Activated T-helper 17 cell treated with anti-CD3 and anti-CD28 coated beads, Interleukin-2, amount 50 U/mL, for 72 hours (primary cell): Measurements from ENCODE around the gene TMEM69. TPM values are rescaled to one million over a fixed set of nuclear protein-coding genes. Genes with fewer than 3 reads are reported as not detected.
"Not testable (repeated sequence)": the region's sequence is repeated elsewhere in the genome, so short reads cannot be mapped to it uniquely, and the experiment has no call there.

Source experiments
- ATAC-seq: fragments of 150-1000 bp; cut with Tn5 transposase; replicated peaks from 2 replicates; pipeline ENCODE4 v1.10.0; 2021; ENCODE audit warnings: mild to moderate bottlenecking, moderate library complexity
- H3K27ac Mint-ChIP-seq: one replicate; pipeline ENCODE4 v1.8.0; 2022; ENCODE audit warnings: mixed read lengths
- H3K27me3 Mint-ChIP-seq: one replicate; pipeline ENCODE4 v1.8.0; 2022; ENCODE audit warnings: mixed read lengths
- H3K36me3 Mint-ChIP-seq: one replicate; pipeline ENCODE4 v1.8.0; 2022; ENCODE audit warnings: low read depth, mild to moderate bottlenecking, mixed read lengths
- H3K4me1 Mint-ChIP-seq: one replicate; pipeline ENCODE4 v1.8.0; 2022; ENCODE audit warnings: mixed read lengths
- H3K4me3 Mint-ChIP-seq: one replicate; pipeline ENCODE4 v1.8.0; 2022; ENCODE audit warnings: mild to moderate bottlenecking, mixed read lengths
- H3K9me3 Mint-ChIP-seq: one replicate; pipeline ENCODE4 v1.8.0; 2022; ENCODE audit warnings: mixed read lengths
- total RNA-seq, 2 donors: library from RNA; stranded (reverse); gene quantifications; one replicate each; pipeline ENCODE4 v1.2.3, GENCODE V29; 2022

Gene TMEM69
- total RNA-seq, 2 donors from 2014 or later: 26.6 to 28.8 TPM

DNA sequence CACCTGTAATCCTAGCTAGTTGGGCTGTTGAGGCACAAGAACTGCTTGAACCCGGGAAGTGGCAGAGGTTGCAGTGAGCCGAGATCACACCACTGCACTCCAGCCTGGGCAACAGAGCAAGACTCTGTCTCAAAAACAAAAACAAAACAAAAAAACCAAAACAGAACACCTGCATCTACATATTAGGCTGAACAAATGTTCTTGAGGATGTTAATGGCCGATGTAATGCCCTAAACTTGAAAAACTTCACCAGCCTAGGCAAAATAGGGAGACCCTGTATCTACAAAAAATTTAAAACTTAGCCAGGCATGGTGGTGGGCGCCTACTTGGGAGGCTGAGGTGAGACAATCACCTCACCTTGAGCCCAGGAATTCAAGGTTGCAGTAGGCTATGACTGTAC is 19.5 kb upstream of the TMEM69 start:
- Mint-ChIP-seq H3K4me3 (no peak overlapping the region), H3K9me3 (no peaks in the 10 kb centered on the region), H3K36me3 (peaks cover 41% of the 10 kb centered on the region), H3K4me1 (peaks cover 40% of the 10 kb centered on the region), H3K27me3 (no peaks in the 10 kb centered on the region), H3K27ac (no peak overlapping the region)
- ATAC-seq: no peak

DNA sequence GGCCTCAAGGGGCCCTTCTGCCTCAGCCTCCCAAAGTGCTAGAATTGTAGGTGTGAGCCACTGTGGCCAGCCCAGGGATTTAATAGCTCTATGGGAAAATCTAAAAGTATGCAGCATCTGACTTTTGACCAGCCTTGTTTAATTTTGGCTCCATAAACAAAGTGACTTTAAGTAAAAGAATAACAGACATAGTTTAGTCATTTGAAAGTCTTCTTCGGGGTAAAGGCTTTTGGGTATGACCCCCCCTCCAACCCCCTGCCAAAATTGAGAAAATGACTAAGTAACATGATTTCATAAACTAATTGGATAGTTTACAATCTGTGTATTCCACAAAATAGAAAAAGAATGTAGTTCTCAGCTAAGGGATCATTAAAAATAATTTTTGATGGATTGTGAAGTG is 18.6 kb upstream of the TMEM69 start:
- Mint-ChIP-seq H3K9me3 (no peaks in the 10 kb centered on the region), H3K4me3 (no peak overlapping the region), H3K36me3 (peaks cover 49% of the 10 kb centered on the region), H3K4me1 (peaks cover 40% of the 10 kb centered on the region), H3K27ac (no peak overlapping the region), H3K27me3 (no peaks in the 10 kb centered on the region)
- no peak for ATAC-seq

DNA sequence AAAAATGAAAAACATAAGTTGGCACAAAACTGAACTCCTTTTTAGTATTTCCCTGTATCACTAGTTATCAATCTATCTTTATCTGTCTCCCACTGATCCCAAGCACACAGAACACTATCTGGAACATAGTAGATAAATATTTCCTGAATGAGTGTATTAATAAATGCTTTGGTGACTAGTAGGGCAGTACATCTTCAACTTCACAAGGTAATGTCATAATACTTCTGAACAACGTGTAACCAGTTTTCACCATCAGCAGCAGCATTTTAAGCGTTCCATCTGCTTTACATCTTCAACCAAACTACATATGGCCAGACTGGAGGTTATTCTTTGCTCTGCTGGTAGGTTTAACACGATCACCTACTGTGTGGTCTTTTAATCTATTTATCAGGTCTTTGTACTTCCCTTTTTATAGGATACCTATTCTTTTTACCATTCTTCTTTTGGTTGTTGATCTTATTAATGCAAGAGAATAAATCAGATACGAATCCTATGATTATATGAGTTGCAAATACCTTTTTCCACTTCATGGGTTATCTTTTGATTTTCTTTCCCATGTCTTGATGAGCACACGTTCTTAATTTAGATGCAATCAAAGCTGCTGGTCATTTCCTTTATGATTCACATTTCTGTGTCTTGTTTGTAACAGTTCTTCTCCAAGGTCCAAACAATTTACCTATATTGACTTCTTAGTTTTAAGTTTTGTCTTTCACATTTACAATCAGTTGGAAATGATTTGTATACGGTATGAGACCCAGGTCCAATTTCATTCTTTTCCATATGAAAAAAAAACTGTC is 17.9 kb upstream of the TMEM69 start:
- peaks cover 43% of the 10 kb centered on the region for H3K4me1 Mint-ChIP-seq
- H3K36me3 Mint-ChIP-seq: peaks cover 56% of the 10 kb centered on the region
- peak overlapping the region; percentile 30 for H3K27ac Mint-ChIP-seq
- H3K9me3 Mint-ChIP-seq: no peaks in the 10 kb centered on the region
- peak overlapping the region; percentile 6 for H3K4me3 Mint-ChIP-seq
- ATAC-seq: no peak
- H3K27me3 Mint-ChIP-seq: no peaks in the 10 kb centered on the region

DNA sequence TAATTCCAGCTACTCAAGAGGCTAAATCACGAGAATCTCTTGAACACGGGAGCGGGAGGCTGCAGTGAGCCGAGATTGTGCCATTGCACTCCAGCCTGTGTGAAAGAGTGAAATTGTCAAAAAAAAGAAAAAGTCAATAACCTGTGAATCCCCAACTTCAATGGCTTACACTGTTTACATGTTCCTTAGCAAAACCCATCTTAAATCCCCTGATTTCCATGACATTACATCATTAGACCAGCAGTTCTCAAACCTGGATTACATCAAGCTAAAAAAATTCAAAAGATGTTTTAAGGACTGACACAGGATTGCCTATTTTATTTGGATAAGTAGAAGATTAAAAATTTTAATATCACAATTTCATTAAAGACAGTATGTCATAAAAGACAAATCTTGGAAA is 14.0 kb upstream of the TMEM69 start:
- peaks cover 33% of the 10 kb centered on the region for H3K4me1 Mint-ChIP-seq
- no peak overlapping the region for H3K4me3 Mint-ChIP-seq
- H3K27me3 Mint-ChIP-seq: no peaks in the 10 kb centered on the region
- ATAC-seq: no peak
- H3K36me3 Mint-ChIP-seq: peaks cover 57% of the 10 kb centered on the region
- no peak overlapping the region for H3K27ac Mint-ChIP-seq
- H3K9me3 Mint-ChIP-seq: no peaks in the 10 kb centered on the region

DNA sequence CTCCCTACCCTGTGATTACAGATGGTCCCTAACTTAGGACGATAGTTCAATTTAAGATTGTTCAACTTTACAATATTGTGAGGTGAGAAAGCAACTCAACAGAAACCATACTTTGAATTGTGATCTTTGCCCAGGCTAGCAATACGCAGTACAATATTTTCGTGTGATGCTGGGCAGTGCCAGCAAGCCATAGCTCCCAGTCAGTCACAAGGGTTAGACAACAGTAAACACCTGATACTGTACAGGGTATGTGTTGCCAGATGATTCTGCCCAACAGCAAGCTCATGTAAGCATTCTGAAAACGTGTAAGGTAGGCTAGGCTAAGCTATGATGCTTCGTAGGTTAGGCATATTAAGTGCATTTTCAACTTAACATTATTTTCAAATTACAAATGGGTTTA is 13.5 kb upstream of the TMEM69 start:
- Mint-ChIP-seq H3K36me3 (peaks cover 62% of the 10 kb centered on the region), H3K4me1 (peaks cover 38% of the 10 kb centered on the region), H3K4me3 (no peak overlapping the region), H3K9me3 (no peaks in the 10 kb centered on the region), H3K27me3 (no peaks in the 10 kb centered on the region), H3K27ac (peak overlapping the region; percentile 67)
- no peak for ATAC-seq

DNA sequence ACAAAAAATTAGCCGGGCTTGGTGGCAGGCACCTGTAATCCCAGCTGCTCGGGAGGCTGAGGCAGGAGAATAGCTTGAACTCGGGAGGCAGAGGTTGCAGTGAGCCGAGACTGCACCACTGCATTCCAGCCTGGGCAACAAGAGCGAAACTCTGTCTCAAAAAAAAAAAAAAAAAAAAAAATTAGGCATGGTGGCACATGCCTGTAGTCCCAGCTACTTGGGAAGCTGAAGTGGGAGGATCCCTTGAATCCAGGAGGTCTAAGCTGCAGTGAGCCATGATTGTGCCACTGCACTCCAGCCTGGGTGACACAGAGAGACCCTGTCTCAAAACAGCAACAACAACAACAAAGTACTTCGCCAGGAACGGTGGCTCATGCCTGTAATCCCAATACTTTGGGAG is 11.4 kb upstream of the TMEM69 start:
- H3K9me3 Mint-ChIP-seq, H3K27me3 Mint-ChIP-seq, ATAC-seq, H3K27ac Mint-ChIP-seq, H3K4me3 Mint-ChIP-seq: not testable (repeated sequence)
- H3K4me1 Mint-ChIP-seq: peaks cover 41% of the 10 kb centered on the region
- peaks cover 60% of the 10 kb centered on the region for H3K36me3 Mint-ChIP-seq

DNA sequence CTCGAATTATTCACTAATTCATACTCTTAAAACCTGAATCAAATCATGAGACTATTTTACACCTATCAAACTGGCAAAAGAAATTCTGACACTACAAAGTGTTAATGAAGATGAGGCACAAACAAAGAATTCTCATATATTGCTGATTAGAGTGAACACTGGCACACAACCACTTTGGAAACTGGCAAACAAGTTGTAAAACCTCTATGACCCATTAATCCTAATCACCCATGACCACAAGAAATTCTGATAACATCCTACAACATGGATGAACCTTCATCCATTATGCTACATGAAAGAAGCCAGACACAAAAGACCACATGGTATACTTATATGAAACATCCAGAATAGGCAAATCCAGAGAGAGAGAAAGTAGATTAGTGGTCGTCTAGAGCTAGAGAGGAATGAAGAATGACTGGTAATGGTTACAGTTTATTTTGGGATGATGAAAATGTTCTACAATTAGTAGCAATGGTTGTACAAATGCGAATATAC is 10.2 kb upstream of the TMEM69 start:
- Mint-ChIP-seq H3K4me3 (no peak overlapping the region), H3K27me3 (no peaks in the 10 kb centered on the region), H3K9me3 (no peaks in the 10 kb centered on the region), H3K36me3 (peaks cover 55% of the 10 kb centered on the region), H3K27ac (no peak overlapping the region), H3K4me1 (peaks cover 35% of the 10 kb centered on the region)
- no peak for ATAC-seq

DNA sequence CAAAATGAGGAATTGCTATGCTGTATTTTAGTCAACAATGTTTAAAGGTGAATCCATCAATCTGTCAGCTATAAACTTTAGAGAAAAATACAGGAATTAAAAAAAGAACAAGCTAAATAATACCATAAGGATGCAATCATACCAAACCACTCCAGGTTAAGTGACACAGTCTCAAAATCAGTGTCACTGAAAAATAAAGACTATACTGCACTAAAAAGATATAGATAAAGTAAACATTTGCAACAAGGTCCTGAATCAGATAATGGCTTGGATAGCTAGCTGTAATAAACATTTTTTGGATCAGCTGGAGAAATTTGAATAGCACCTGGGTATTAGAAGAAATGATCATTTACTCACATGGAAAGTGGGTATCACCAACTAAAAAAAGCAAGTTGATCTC is 9.5 kb upstream of the TMEM69 start:
- no peak for ATAC-seq
- Mint-ChIP-seq H3K4me3 (no peak overlapping the region), H3K9me3 (no peaks in the 10 kb centered on the region), H3K27ac (no peak overlapping the region), H3K4me1 (peaks cover 29% of the 10 kb centered on the region), H3K36me3 (peaks cover 52% of the 10 kb centered on the region), H3K27me3 (no peaks in the 10 kb centered on the region)

DNA sequence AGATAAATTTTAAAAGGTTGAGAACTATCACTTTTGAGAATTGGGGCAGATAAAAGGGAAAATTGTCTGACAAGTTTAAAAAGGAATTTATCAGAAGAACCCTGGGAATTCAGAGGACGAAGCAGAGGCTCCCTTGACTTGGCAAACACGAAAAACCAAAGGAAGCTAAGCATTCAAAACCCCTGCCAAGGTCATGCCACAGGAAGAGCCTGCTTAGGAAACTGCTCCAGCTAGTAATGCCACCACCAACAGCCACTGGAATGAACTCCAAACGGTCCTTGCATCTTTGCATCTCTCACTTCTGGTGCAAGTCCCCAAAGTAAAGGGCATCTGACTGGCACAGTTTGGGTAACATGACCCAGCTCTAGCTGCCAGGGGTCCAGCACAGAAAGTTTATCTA is 8.9 kb upstream of the TMEM69 start:
- H3K4me1 Mint-ChIP-seq: peaks cover 29% of the 10 kb centered on the region
- H3K36me3 Mint-ChIP-seq: peaks cover 46% of the 10 kb centered on the region
- ATAC-seq: no peak

DNA sequence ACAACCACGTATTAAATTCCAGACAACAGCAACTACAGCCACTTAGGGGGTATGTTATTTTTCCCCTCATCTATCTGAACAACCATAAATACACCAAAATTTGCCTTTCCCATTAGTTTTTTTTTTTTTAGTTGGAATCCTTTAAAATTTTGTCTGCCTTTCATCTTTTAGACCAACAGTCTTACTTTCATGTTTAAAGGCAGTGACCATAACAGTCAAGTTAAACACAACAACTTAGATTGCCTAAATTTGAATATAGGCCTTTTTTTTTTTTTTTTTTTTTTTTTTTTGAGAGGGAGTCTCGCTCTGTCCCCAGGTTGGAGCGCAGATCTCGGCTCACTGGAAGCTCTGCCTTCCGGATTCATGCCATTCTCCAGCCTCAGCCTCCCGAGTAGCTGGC is 5.0 kb upstream of the TMEM69 start:
- H3K9me3 Mint-ChIP-seq: no peaks in the 10 kb centered on the region

More for the DNA sequence above, 8.9 kb upstream of the TMEM69 start:
- Mint-ChIP-seq H3K9me3 (no peaks in the 10 kb centered on the region), H3K27me3 (no peaks in the 10 kb centered on the region), H3K4me3 (peak overlapping the region; percentile 30), H3K27ac (no peak overlapping the region)

DNA sequence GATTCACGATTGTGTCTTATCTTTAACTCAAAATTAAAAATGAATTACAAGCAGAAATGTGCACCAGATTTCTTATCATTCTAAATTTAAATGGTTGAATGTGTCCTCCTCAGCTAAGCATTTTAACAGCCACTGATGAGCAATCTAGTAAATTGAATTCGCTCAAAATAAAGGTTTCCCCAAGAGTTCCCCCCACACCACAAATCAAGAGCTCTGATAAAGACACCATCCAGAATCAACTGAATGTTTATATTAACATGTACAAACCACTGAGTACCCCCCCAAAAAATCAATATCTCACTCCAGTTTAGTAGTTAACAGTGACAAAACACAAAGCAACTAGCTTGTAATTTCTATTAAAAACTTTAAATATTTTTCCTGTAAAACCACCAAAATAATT is 3.6 kb upstream of the TMEM69 start:
- peak overlapping the region; percentile 99 for H3K4me3 Mint-ChIP-seq
- H3K27ac Mint-ChIP-seq: peak overlapping the region; percentile 99
- peaks cover 73% of the 10 kb centered on the region for H3K36me3 Mint-ChIP-seq
- ATAC-seq: no peak
- no peaks in the 10 kb centered on the region for H3K9me3 Mint-ChIP-seq
- no peaks in the 10 kb centered on the region for H3K27me3 Mint-ChIP-seq
- peaks cover 21% of the 10 kb centered on the region for H3K4me1 Mint-ChIP-seq

More for the DNA sequence above, 5.0 kb upstream of the TMEM69 start:
- ATAC-seq: no peak
- Mint-ChIP-seq H3K27me3 (no peaks in the 10 kb centered on the region), H3K4me3 (no peak overlapping the region), H3K4me1 (peaks cover 30% of the 10 kb centered on the region), H3K36me3 (peaks cover 63% of the 10 kb centered on the region), H3K27ac (no peak overlapping the region)

DNA sequence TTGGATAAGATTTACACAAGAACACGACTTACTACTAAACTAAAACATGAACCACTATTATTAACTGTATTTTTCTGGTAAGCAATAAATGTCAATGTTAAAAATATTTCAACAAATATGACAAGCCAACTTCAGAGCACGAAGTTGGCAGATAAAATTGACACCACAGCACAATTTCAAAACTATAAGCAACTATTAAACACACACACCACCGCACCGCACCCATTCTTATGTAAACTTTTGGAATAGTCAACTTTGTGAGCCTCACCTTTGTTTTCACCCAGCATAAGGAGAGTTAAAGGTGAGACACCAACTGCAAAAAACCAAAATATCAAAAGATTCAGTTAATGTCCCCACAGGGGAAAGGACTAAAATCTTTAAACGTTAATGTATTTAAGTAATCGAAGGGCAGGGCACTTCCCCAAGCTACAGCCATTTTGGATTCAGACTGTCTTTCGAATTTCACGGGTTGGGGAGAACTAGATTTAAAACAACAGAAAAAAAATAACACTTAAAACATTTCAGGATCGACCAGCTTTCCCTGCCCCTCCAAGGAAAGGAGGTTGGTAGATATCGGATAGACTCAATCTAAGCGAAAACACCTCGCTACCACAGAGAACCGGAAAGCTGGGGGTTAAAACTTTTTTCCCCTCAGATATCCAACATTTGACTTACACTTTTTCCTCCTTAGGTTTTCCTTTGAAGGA is 2.5 kb upstream of the TMEM69 start:
- ATAC-seq: no peak

DNA sequence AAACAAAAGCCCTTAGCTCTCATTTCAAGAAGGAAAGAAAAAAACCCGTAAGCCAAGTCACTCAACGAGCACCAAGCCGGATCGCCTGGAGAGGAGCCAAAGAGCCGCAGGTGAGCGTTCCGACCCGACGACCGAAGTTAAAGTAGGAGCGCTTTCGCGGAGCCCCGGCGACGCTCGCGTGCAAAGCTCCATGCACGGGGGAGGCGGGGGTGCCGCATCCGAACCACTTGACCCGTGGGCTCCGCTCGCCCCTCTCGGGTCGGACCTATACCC is 2.0 kb upstream of the TMEM69 start:
- H3K27me3 Mint-ChIP-seq: no peaks in the 10 kb centered on the region
- H3K36me3 Mint-ChIP-seq: peaks cover 79% of the 10 kb centered on the region
- H3K4me1 Mint-ChIP-seq: peaks cover 14% of the 10 kb centered on the region
- H3K27ac Mint-ChIP-seq: peak overlapping the region; percentile 99
- ATAC-seq: no peak
- no peaks in the 10 kb centered on the region for H3K9me3 Mint-ChIP-seq
- H3K4me3 Mint-ChIP-seq: peak overlapping the region; percentile 99

More for the DNA sequence above, 2.5 kb upstream of the TMEM69 start:
- H3K9me3 Mint-ChIP-seq: no peaks in the 10 kb centered on the region
- peak overlapping the region; percentile 99 for H3K4me3 Mint-ChIP-seq
- H3K27me3 Mint-ChIP-seq: no peaks in the 10 kb centered on the region
- peak overlapping the region; percentile 99 for H3K27ac Mint-ChIP-seq
- peaks cover 79% of the 10 kb centered on the region for H3K36me3 Mint-ChIP-seq
- H3K4me1 Mint-ChIP-seq: peaks cover 19% of the 10 kb centered on the region

DNA sequence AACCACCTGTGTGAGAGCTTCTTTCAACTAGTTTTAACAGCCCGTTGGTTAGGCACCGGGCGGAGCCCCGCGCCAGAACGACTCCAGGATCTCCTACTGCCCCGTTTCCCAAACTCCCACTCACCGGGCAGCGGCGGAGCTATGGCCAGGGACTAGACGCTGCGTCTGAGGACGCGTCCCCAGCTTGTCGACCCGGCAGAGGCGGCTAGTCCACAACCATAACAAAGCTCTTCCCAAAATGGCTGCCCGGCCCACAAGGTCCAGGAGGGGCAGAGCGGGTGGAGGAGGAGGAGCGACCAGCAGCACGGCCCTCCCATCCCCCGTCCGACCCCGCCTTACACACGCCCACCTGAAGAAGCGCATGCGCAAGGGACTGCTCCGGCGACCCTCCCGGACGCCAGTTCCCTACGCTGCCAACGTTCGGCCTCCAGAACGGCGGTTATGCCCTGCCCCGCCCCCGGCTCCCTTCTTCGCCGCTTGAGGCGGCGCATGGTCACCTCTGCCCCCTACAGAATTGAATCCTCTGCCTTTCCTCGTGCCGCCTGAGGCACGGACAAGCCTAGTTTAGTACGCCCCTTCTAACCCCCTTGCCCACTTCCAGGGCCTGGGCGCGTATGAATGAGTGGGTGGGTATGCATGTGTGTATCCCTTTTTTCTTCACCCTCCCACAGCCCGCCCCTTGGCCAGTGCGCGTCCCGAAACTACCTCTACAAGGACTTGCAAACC is 1.5 kb upstream of the TMEM69 start, which contains the start of gene GPBP1L1:
Gene GPBP1L1 (minus strand): TSS at position 246 of the 726 bp plus-strand sequence. CDS start 27,446 bp downstream, outside the sequence.
- Mint-ChIP-seq H3K4me3 (peak within 1 kb of the TSS; percentile 99), H3K27ac (peak within 1 kb of the TSS; percentile 99), H3K4me1 (peaks cover 9% of the 10 kb centered on the region), H3K27me3 (no peaks in the 10 kb centered on the region), H3K9me3 (no peaks in the 10 kb centered on the region), H3K36me3 (peaks cover 79% of the 10 kb centered on the region)
- peak; percentile 76 for ATAC-seq
